Measurements from ENCODE around the gene AOPEP. TPM values are rescaled to one million over a fixed set of nuclear protein-coding genes. Genes with fewer than 3 reads are reported as not detected.

The AOPEP gene
- polyA plus RNA-seq, 2 of the 4 experiments (the other 2 are of a cell fraction) = 226 to 266 TPM

- Histone ChIP-seq H3K9me3 (no peaks in the 10 kb centered on the region), H3K4me2 (peak overlapping the region; percentile 3; the same call in 1 of the 3 replicates), H3K4me1 (peaks cover 100% of the 10 kb centered on the region), H3K4me3 (no peak overlapping the region), H3K27ac (peak overlapping the region in 1 of 2 experiments; percentile 55; a peak in 3 of 6 replicates)
- DNase-seq (ENCODE audit: low read depth in 1 of 2, low spot score in 1 of 2) (peak in 1 of 2 experiments; percentile 44), ATAC-seq (peak; percentile 53 to 62), FAIRE-seq (no peak)
- ChIA-PET POLR2A (no interaction called here), CTCF (interaction anchor here (0.8 to 4.9 kb wide), 8 partner anchors 13 to 391 kb away, joined by 3 to 23 read pairs (median 4); no protein-coding TSS in a partner anchor)
- TF ChIP-seq SMC3 (IDR thresholded peaks at IDR 0.05) (peak; percentile 17; the same call in 1 of the 3 replicates), FOSB (CRISPR knock-in tag; IDR thresholded peaks at IDR 0.05) (no peak), NFE2L2 (conservative IDR thresholded peaks at IDR 0.05; ENCODE audit: low read length) (no peak), SREBF2 (IDR thresholded peaks at IDR 0.05) (no peak), PHF8 (IDR thresholded peaks at IDR 0.05; ENCODE audit: borderline replicate concordance, low read depth) (no peak), NPAS2 (CRISPR knock-in tag; IDR thresholded peaks at IDR 0.05; ENCODE audit: borderline replicate concordance) (no peak)
- TF ChIP-seq, protein P1, sequence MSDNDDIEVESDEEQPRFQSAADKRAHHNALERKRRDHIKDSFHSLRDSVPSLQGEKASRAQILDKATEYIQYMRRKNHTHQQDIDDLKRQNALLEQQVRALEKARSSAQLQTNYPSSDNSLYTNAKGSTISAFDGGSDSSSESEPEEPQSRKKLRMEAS (IDR thresholded peaks at IDR 0.05) = no peak
- 90% methylated on average over 11 of the region's 18 CpGs for WGBS (ENCODE audit: missing lambda C conversion rate)
Observed at GRCh38 chr9:95073042-95073607, 346.6 kb downstream of the AOPEP start.

DNA sequence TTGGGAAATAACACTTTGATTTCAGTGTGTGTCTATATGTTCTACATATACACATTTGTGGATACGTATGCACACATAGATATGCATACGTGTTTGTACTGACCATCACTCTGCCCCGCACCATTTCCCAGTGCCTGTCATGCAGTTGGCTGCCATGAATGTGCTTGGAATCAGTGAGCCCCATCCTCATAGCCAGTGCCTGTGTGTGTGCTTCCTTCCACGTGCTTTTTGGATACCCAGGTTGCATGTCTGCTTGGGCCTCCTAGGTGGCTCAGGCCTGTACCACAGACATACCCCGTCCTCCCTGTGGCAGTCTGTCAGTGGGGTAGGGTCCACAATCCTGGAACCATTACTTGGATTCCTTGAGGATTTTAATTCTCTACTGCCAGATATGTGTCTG, 347.4 kb downstream of the AOPEP start:
- Histone ChIP-seq H3K4me3 (no peak overlapping the region), H3K27ac (0 out of 6 replicates have a peak overlapping the region, but pooled peaks of 1 of the 2 experiments have one; percentile 5), H3K4me1 (peaks cover 100% of the 10 kb centered on the region), H3K9me3 (no peaks in the 10 kb centered on the region), H3K4me2 (no peak overlapping the region; the same call in 2 of the 3 replicates)
- no peak for TF ChIP-seq E2F6 (IDR thresholded peaks at IDR 0.05; ENCODE audit: borderline replicate concordance, low read depth)
- 0 out of 4 replicates have a peak, but pooled peaks of 1 of the 2 experiments have one; percentile 6 for TF ChIP-seq CEBPB (IDR thresholded peaks at IDR 0.05)
- TF ChIP-seq, protein P2, sequence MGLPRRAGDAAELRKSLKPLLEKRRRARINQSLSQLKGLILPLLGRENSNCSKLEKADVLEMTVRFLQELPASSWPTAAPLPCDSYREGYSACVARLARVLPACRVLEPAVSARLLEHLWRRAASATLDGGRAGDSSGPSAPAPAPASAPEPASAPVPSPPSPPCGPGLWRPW (IDR thresholded peaks at IDR 0.05) = no peak
- no peak for TF ChIP-seq CHD2 (IDR thresholded peaks at IDR 0.05; ENCODE audit: low read length, partially characterized antibody)
- DNase-seq (ENCODE audit: low read depth in 1 of 2, low spot score in 1 of 2) (no peak), ATAC-seq (peak in 1 of 2 experiments; percentile 5; a peak in 1 of 6 replicates), FAIRE-seq (no peak)
- ChIA-PET CTCF (interaction anchor here (4.9 kb wide), 1 partner anchor 392 kb away, joined by 23 read pairs; no protein-coding TSS in a partner anchor), POLR2A (no interaction called here)
- 80% methylated on average over 5 of the region's 5 CpGs for WGBS (ENCODE audit: missing lambda C conversion rate)

DNA sequence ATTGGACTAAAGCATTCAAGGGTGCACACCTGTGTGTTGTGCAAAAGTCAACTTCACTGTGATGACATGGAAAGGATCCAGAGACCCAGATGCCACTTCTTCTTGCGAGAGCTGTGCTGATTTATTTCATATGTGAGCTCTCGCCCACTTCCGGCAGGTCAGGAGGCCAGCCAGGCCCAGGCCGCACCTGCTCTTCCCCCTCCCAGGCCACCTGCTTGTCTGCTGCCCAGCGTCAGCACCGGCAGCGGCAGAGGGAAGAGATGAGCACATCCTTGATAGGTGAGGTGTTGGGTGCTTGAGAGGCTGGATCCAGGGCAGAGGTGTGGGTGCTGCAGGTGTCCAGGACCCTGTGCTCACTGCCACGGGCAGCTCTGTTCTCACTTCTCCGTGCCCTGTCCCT, 348.1 kb downstream of the AOPEP start:
- no peak for TF ChIP-seq ATOH8 (CRISPR knock-in tag; IDR thresholded peaks at IDR 0.05; ENCODE audit: low read depth)
- no peak for TF ChIP-seq RAD21 (conservative IDR thresholded peaks at IDR 0.05 in 1 of 2, IDR thresholded peaks at IDR 0.05 in 1 of 2)
- TF ChIP-seq TFCP2L1 (CRISPR knock-in tag; IDR thresholded peaks at IDR 0.05) = no peak
- 0 out of 2 replicates have a peak, but pooled peaks have one; percentile 7 for TF ChIP-seq POLR2AphosphoS2 (conservative IDR thresholded peaks at IDR 0.05; ENCODE audit: low read length)
- TF ChIP-seq KDM1A (IDR thresholded peaks at IDR 0.05; ENCODE audit: low read depth) = no peak
- peak overlapping the region in 1 of 2 experiments; percentile 10; a peak in 1 of 6 replicates for H3K27ac ChIP-seq
- POLR2A ChIA-PET = no interaction called here
- H3K4me1 ChIP-seq = peaks cover 100% of the 10 kb centered on the region
- H3K4me2 ChIP-seq = peak overlapping the region; percentile 18
- no peak for DNase-seq (ENCODE audit: low read depth in 1 of 2, low spot score in 1 of 2)
- FAIRE-seq = no peak
- 74% methylated on average over 9 of the region's 9 CpGs for WGBS (ENCODE audit: missing lambda C conversion rate)
- CTCF ChIA-PET = interaction anchor here (1.4 to 4.9 kb wide), 3 partner anchors 53 to 406 kb away, joined by 4 to 23 read pairs (median 5); no protein-coding TSS in a partner anchor
- H3K9me3 ChIP-seq = no peaks in the 10 kb centered on the region
- no peak; a peak in 1 of 6 replicates for ATAC-seq
- no peak overlapping the region for H3K4me3 ChIP-seq

DNA sequence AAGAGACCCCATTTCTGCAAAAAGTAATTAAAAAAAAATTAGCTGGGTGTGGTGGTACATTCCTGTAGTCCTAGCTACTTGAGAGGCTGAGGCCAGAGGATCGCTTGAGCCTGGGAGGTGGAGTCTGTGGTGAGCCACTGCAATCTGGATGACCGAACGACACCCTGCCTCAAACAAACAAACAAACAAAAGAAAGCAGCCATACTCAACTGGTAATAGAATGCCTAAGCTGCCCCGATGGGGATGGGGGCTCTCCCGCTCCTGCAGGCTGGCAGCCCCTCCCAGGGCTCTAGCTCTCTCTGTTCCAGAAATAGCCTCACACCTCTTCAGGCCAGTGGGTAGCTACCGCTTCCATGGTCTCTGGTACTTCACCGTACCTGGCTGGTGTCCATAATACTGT, 349.2 kb downstream of the AOPEP start:
- POLR2A ChIA-PET = interaction anchor here (0.9 kb wide), 1 partner anchor 167 kb away, joined by 4 read pairs; no protein-coding TSS in a partner anchor
- no peak for FAIRE-seq
- no peak for ATAC-seq
- Histone ChIP-seq H3K9me3 (no peaks in the 10 kb centered on the region), H3K4me1 (peaks cover 100% of the 10 kb centered on the region), H3K4me3 (no peak overlapping the region), H3K27ac (peak overlapping the region in 1 of 2 experiments; percentile 75; a peak in 3 of 6 replicates), H3K4me2 (peak overlapping the region; percentile 44)
- CTCF ChIA-PET = interaction anchor here (0.6 to 4.9 kb wide), 5 partner anchors 52 to 1195 kb away, joined by 3 to 23 read pairs (median 4); no protein-coding TSS in a partner anchor
- 76% methylated on average over 7 of the region's 7 CpGs for WGBS (ENCODE audit: missing lambda C conversion rate)
- DNase-seq (ENCODE audit: low read depth in 1 of 2, low spot score in 1 of 2) = no peak
- no peak for TF ChIP-seq FOSB (CRISPR knock-in tag; IDR thresholded peaks at IDR 0.05)
- TF ChIP-seq, protein P3, sequence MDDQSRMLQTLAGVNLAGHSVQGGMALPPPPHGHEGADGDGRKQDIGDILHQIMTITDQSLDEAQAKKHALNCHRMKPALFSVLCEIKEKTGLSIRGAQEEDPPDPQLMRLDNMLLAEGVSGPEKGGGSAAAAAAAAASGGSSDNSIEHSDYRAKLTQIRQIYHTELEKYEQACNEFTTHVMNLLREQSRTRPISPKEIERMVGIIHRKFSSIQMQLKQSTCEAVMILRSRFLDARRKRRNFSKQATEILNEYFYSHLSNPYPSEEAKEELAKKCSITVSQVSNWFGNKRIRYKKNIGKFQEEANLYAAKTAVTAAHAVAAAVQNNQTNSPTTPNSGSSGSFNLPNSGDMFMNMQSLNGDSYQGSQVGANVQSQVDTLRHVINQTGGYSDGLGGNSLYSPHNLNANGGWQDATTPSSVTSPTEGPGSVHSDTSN (IDR thresholded peaks at IDR 0.05) = no peak
- no peak for TF ChIP-seq KDM5A (IDR thresholded peaks at IDR 0.05)
- no peak for TF ChIP-seq JUN (IDR thresholded peaks at IDR 0.05)
- no peak for TF ChIP-seq KDM1A (IDR thresholded peaks at IDR 0.05; ENCODE audit: low read depth)
- no peak for TF ChIP-seq REST (IDR thresholded peaks at IDR 0.05)
- TF ChIP-seq HOXA7 (CRISPR knock-in tag; IDR thresholded peaks at IDR 0.05) = no peak
- no peak for TF ChIP-seq HOXB5 (CRISPR knock-in tag; IDR thresholded peaks at IDR 0.05)
